Stimulated activated CD4-positive, alpha-beta T cell treated with anti-CD3 and anti-CD28 coated beads, Interleukin-4, amount 100 ng/mL, for 1 hour (primary cell): ENCODE results near the gene SYNPR.
"Not testable (repeated sequence)": the region's sequence is repeated elsewhere in the genome, so short reads cannot be mapped to it uniquely, and the experiment has no call there.

ENCODE experiments used
- DNase-seq: peaks from one replicate; pipeline ENCODE4 v3.0.0-alpha.2; 2020

Gene SYNPR

GRCh38 chr3:63639806-63640205, 361.7 kb downstream of the SYNPR start:
- DNase-seq = no peak

GRCh38 chr3:63642488-63642887, 364.4 kb downstream of the SYNPR start:
- no peak for DNase-seq

GRCh38 chr3:63644212-63644797, 366.2 kb downstream of the SYNPR start:
- no peak for DNase-seq

- not testable (repeated sequence) for DNase-seq
These were observed 367.0 kb downstream of the SYNPR start for GRCh38 chr3:63644928-63645781.

GRCh38 chr3:63652066-63652725, 374.1 kb downstream of the SYNPR start, which contains the start of gene SNTN:
Gene SNTN (plus strand): TSS chr3:63652675. CDS start chr3:63652688, 13 bp downstream.
- DNase-seq = no peak

- no peak for DNase-seq
These were observed 376.1 kb downstream of the SYNPR start for GRCh38 chr3:63654211-63654610.

- no peak for DNase-seq
These were observed 376.8 kb downstream of the SYNPR start for GRCh38 chr3:63654931-63655330.

GRCh38 chr3:63655519-63655918, 377.4 kb downstream of the SYNPR start:
- DNase-seq = no peak

- DNase-seq = no peak
These were observed 378.7 kb downstream of the SYNPR start for GRCh38 chr3:63656786-63657185.

GRCh38 chr3:63661242-63661641, 383.1 kb downstream of the SYNPR start:
- no peak for DNase-seq

GRCh38 chr3:63662011-63662410, 383.9 kb downstream of the SYNPR start:
- no peak for DNase-seq

- DNase-seq = no peak
These were observed 384.4 kb downstream of the SYNPR start for GRCh38 chr3:63662500-63662899.
